Sigmoid colon (tissue), 4 donors: Measurements from ENCODE around the gene LPIN3.

Experiments used
- CTCF ChIP-seq, 4 experiments: fragments of 450-650 bp in 3 of 4; fragments of 200-600 bp in 1 of 4; IDR thresholded peaks; one replicate each; pipeline ENCODE4 v1.5.1; 2016 to 2019; ENCODE audit warnings: antibody characterized with exemption in 4 of 4, mild to moderate bottlenecking in 3 of 4, moderate library complexity in 2 of 4
- EP300 ChIP-seq, 4 donors: sonication (generic); formaldehyde crosslinking; IDR thresholded peaks; one replicate each; pipeline ENCODE4 v1.6.1; 2017; ENCODE audit warnings: antibody characterized with exemption in 4 of 4
- POLR2AphosphoS5 ChIP-seq, 4 donors: sonication (generic); formaldehyde crosslinking; IDR thresholded peaks; one replicate each; pipeline ENCODE4 v1.6.1; 2017; ENCODE audit warnings: antibody characterized with exemption in 4 of 4

- TF ChIP-seq EP300 (IDR thresholded peaks at IDR 0.05) (no peak), POLR2AphosphoS5 (IDR thresholded peaks at IDR 0.05) (no peak), CTCF (IDR thresholded peaks at IDR 0.05) (no peak)
Observed at GRCh38 chr20:41361757-41362747, 21.4 kb downstream of the LPIN3 start.
